ENCODE measurements around the gene GBGT1.

GBGT1 gene

DNA sequence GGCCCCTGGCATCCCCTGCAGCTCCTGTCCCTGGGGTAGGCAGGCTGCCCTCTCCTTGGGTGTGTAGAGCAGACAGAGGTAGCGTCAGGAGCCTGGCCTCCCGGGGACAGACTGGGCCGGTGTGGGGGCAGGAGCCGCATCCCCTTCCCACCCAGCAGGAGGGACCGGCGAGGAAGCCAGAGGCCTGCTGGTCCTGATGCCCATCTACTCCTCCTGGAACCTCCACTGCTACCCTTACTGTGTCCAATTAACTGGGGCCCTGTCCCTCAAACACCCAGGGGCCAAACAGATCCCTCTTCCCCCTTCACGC is 58.3 kb downstream of the GBGT1 start:
- peaks cover 2% of the 10 kb centered on the region for H3K4me1 Mint-ChIP-seq (ENCODE audit: low read depth)
- no peak overlapping the region for H3K4me3 Mint-ChIP-seq
- no peaks in the 10 kb centered on the region for H3K9me3 Mint-ChIP-seq
- H3K27me3 Mint-ChIP-seq (ENCODE audit: low read depth) = no peaks in the 10 kb centered on the region
- peaks cover 37% of the 10 kb centered on the region for H3K36me3 Mint-ChIP-seq (ENCODE audit: low read depth)
- H3K27ac Mint-ChIP-seq = no peak overlapping the region

DNA sequence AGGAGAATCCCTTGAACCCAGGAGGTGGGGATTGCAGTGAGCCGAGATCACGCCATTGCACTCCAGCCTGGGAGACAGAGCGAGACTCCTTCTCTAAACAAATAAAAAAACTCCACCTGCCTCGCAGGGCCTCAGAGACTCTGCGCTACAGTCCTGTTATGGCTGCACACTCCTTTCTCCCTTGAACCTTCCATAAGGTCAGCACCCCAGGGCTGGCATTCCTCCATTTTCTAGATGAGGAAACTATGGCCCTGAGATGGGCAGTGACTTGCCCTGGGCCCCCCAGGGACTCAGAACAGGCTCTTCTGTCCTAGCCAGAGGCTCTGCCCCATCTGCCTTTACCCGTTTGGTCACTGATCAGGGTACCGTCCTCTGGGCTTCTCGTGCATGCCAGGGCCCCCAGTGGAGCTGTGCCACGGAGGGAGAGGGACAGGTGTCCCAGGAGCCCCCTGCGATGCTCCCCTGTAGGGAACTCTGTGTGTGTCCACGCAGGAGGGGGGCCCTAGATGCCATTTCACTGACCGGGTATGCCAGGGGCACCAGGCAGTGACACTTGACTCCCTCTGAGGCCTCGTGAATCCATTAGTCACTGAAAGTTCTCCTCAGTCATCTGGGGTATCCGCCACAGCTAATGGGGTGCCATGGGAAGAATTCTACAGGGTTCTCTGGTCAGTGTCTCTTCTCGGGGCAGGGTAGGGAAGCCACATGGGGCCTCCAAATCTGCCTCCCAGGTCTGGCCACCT is 58.8 kb downstream of the GBGT1 start:
- Mint-ChIP-seq H3K27me3 (ENCODE audit: low read depth) (no peaks in the 10 kb centered on the region), H3K4me3 (no peak overlapping the region), H3K9me3 (no peaks in the 10 kb centered on the region), H3K27ac (no peak overlapping the region), H3K36me3 (ENCODE audit: low read depth) (peaks cover 35% of the 10 kb centered on the region), H3K4me1 (ENCODE audit: low read depth) (peaks cover 2% of the 10 kb centered on the region)

- Mint-ChIP-seq H3K27me3 (ENCODE audit: low read depth) (no peaks in the 10 kb centered on the region), H3K9me3 (no peaks in the 10 kb centered on the region), H3K36me3 (ENCODE audit: low read depth) (peaks cover 34% of the 10 kb centered on the region), H3K4me1 (ENCODE audit: low read depth) (peaks cover 2% of the 10 kb centered on the region), H3K27ac (no peak overlapping the region), H3K4me3 (no peak overlapping the region)
Measured at GRCh38 chr9:133103987-133104505, 59.7 kb downstream of the GBGT1 start.

GRCh38 chr9:133103183-133103986 is 60.3 kb downstream of the GBGT1 start:
- Mint-ChIP-seq H3K27ac (peak overlapping the region; percentile 63), H3K27me3 (ENCODE audit: low read depth) (no peaks in the 10 kb centered on the region), H3K9me3 (no peaks in the 10 kb centered on the region), H3K4me3 (no peak overlapping the region), H3K36me3 (ENCODE audit: low read depth) (peaks cover 39% of the 10 kb centered on the region), H3K4me1 (ENCODE audit: low read depth) (peaks cover 2% of the 10 kb centered on the region)

All from T-helper 1 cell treated with Interleukin-12 subunit alpha and Interleukin-12 subunit beta and Interleukin-4 antibody, amounts not matched to agents 30 μg/mL and 1 μg/mL, for 36 hours (primary cell).